Occipital lobe (tissue), 2 donors: Measurements from ENCODE around the gene LMAN2L. TPM values are rescaled to one million over a fixed set of nuclear protein-coding genes. Genes with fewer than 3 reads are reported as not detected.

ENCODE experiments used
- DNase-seq: peaks from one replicate; lab custom pipeline; 2025; lab: John Stamatoyannopoulos, UW
- total RNA-seq: library from RNA; depleted of rRNA; stranded (reverse); fragments of >200 nt; gene quantifications from one replicate; pipeline ENCODE4 v1.2.3, GENCODE V29; 2014

LMAN2L gene
- total RNA-seq, 1 donor from 2014 or later = 21.7 TPM

DNA sequence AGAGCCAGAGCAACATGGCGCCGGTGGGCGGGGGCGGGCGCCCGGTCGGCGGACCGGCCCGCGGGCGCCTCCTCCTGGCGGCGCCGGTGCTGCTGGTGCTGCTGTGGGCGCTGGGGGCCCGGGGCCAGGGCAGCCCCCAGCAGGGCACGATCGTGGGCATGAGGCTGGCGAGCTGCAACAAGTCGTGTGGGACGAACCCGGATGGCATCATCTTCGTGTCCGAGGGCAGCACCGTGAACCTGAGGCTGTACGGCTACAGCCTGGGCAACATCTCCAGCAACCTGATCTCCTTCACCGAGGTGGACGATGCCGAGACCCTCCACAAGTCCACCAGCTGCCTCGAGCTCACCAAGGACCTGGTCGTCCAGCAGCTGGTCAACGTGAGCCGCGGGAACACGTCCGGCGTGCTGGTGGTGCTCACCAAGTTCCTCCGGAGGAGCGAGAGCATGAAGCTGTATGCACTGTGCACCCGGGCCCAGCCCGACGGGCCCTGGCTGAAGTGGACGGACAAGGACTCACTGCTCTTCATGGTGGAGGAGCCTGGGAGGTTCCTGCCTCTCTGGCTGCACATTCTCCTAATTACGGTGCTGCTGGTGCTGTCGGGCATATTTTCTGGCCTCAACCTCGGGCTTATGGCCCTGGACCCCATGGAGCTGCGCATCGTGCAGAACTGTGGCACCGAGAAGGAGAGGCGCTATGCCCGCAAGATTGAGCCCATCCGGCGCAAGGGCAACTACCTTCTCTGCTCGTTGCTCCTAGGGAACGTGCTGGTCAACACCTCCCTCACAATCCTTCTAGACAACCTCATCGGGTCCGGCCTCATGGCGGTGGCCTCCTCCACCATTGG lies 21.3 kb upstream of the LMAN2L start:
- DNase-seq = peak; percentile 10

DNA sequence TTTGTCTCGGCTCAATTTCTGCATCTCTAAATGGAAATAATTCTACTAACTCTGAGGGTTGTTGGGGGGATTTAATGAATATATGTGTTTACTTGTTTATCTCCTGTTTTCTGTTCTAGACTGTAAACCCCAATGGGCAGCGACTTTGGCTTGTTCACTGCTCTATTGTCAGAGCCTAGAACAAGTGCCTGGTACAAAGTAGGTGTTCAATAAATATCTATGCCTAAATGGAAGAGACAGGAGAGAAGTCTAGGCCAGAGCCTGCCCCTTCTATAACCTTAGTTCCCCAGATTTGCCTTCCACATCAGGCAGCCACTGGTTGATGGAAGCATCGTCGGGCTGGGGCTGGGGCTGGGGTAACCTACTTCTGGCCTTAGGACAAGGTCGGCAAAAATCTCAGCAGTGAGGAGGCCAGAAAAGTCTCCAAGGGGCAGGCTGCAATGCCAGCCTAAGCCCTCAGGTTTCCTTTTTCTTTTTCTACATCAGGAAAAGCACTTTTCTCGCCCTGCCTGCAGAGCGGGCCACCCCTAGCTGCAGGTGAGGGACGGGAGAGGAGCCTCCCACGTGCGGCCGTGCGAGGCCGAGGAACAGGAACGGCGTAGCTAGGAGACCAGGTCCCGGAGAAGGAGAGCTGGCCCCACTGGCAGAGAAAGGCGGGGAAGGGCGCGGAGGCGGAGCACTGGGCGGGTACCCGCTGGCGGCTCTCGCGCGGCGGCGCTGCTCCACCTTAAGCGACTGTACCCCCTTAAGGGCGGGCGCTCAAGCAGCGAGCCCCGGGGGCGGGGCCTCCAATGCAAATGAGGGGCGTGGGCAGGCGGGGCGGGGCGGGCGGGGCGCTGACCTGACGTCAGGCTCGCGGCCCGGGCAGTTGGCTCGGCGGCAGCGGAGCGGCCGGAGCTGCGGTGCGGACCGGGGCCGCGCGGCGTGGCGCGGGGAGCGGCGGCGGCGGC lies 20.4 kb upstream of the LMAN2L start, which contains the start of gene CNNM4:
CNNM4 (plus strand) TSS at position 867 of the 950 bp plus-strand sequence. CDS start 98 bp downstream, outside the sequence.
- DNase-seq = peak; percentile 92

DNA sequence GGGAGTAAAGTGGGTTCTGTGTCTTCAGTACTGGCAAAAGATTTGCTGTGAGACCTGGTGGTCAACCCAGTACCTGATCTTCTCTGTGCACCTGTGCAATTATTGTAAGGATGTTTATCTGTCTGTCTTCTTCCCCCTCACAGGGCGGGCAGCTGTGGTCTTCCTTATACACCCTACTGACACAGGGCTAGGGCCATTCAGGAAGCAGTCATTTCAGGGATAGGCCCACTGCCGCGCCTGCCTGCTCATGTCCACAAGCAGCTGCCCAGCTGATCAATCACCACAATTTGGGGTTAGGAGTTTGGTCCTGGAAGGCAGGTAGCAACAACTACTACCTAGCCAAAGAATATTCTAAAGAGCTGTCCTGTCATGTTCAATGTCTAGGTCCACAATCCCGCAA lies 19.7 kb upstream of the LMAN2L start:
- no peak for DNase-seq

DNA sequence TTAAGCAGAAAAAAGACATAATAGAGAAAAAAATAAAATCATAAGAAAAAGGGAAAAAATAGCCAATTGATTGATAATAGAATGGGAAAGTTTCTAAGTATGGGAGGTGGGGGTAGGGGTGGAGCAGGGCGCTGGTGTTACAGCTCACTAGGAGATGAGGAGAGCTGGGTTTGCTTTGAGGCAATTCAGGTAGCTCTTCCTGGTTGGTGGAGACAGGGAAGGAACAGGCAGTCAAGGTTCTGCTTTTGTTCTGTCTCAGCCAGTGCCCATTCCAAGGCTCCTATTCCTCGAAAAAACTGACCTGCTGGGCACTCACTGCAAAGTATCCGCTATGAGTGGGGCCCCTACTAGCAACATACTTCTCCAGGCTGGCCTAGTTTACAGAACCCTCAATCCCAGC lies 19.1 kb upstream of the LMAN2L start:
- DNase-seq = no peak

- no peak for DNase-seq
Observed at GRCh38 chr2:96757477-96757860, 17.6 kb upstream of the LMAN2L start.

- DNase-seq = no peak
Observed at GRCh38 chr2:96756788-96757476, 17.1 kb upstream of the LMAN2L start.

DNA sequence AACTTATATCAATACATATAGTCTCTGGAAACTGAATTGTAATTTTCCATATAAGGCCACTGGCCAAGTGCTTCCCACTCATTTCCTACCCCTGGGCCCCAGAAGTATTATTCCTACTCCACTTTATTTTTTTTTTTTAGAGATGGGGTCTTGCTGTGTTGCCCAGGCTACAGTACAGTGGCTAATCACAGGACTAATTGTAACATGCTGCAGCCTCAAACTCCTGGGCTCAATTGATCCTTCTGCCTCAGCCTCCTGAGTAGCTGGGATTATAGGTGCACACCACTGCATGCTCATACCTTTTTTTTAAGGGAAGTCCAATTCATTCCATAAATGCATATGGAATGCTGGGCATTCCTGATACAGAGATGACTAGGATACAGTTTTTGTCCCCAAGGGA lies 14.5 kb upstream of the LMAN2L start:
- DNase-seq = no peak

- no peak for DNase-seq
Observed at GRCh38 chr2:96753661-96754282, 13.9 kb upstream of the LMAN2L start.

- DNase-seq = no peak
Observed at GRCh38 chr2:96751800-96752199, 11.9 kb upstream of the LMAN2L start.

DNA sequence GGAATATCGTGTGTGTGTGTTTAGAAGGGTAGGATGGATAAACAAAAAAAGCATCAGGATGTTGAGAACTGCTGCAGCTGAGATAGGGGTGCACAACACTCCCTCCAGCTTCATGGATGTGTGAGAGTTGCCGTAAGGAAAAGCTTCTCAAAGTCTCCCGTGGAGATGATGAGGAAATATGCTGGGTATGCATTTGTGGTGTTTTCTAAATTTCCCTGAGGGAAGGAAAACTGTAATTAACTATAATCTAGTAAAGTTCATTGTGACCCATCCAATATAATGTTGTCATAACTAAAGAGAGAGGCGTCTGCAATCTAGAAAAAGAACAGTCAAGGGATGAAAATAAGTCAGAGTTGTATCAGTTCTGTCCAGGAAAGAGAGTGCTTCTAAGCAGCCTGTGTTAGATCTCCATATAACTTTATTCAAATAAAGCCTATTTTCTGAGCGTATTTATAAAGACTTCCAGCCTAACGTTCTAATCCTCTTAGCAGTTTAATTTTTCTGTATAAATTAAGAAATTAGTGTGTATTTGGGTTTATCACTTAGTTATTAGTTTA lies 7.3 kb upstream of the LMAN2L start:
- DNase-seq = no peak

DNA sequence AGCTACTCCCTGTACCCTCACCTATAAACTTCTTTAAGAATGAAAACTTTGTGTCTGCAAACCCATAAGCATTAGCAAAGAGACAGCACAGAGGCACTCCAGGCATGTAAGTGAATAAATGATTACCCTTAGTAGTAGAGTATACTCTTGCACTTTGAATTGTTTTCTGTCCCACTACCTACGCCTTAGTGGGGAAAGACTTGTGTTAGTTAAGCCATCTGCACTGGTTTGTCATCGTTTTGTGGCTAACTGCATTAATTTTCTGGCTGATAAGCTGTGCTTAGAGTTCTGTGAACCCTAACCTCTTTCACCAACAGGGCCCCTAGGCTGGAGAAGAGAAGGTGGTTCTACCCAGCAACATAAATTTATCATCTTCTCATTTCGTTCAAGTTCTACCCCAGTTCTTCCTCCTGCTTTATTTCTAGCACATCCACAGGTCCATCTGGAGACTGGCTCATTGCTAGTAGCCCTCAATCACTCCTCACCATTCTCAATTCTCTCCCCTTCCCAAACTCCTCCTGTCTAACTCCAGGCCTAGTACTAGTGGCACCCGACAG lies 710 bp downstream of the LMAN2L start:
- DNase-seq = no peak

- no peak for DNase-seq
Observed at GRCh38 chr2:96737831-96738230, 2.0 kb downstream of the LMAN2L start.

DNA sequence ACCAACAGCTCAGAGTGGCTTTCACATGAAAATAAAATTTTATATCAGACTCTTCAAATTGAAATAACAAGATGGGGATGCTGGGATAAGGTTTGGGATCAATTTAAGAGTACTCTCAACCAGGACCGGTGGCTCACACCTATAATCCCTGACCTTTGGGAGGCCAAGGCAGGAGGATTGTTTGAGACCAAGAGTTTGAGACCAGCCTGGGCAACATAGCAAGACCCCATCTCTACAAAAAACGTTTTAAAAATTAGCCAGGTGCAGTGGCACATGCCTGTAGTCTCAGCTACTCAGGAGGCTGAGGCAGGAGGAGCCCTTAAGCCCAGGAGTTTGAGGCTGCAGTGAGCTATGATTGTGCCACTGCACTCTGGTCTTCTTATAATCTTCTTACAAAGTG lies 2.6 kb downstream of the LMAN2L start:
- no peak for DNase-seq

DNA sequence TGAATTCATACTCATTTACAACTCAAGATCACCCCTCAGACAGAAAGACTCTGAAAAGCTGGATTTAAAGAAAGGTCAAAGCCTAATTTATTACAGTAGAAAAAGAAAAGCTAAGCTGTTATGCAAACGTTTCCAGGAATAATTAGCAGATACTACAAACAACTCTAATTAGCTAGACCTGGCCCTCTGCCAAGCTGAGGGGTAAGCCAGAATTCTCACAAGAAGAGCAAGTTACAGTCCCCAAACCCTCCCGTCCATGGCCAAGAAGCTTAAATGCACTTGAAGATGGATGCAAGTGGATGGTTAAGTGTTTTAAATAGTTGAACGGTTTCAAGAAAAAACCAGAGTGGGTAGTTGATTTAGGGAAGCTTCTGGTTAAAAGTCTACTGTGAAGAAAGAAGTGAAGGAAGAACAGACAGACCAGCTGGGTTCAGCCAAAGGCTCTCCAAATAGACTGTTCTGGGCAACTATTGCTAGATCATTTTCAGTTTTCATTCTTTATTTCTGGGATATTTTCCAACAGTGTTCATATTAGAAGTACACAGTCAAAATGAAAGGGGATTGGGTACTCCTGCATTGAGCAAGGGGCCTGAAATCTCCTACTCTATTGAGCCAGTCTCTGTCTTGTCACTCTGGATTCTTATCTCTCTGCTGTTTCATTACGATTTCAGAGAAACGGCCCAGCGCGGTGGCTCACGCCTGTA lies 4.8 kb downstream of the LMAN2L start:
- DNase-seq = no peak

DNA sequence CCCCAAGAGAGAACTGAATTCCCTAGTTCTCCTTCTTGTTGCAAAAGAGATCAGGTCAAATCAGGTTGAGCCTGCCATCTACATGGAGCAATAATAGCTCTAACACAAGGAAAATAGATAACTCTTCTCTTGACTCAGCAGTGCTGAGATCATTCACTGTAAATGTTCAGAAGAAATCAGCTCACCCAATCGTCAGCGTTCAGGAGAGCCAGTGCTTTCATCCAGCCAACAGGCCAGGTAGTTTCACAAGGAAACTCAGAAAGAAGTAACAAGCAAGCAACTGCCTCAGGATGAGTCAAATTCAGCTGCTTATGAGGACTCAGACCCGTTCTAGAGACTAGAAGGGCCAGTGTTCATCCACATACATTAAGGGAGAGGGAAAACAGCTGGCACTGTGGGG lies 5.9 kb downstream of the LMAN2L start:
- DNase-seq = no peak

GRCh38 chr2:96730212-96730611 lies 9.7 kb downstream of the LMAN2L start:
- no peak for DNase-seq

DNA sequence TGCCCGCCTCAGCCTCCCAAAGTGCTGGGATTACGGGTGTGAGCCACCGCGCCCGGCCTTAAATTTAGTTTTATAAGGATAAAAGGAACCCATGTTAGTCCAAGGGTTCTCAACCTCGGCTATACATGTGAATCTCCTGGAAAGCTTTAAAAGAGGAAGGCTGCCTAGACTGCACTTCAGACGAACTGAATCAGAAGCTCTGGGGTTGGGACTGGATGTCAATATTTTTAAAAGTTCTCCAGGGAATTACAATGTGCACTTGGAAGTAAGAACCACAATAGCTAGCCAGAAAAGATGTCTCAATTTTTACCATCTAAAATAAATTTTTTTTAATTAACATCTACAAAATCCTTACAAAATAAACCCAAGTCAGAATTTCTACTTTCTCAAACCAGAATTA lies 10.1 kb downstream of the LMAN2L start:
- no peak for DNase-seq

- DNase-seq = no peak
Observed at GRCh38 chr2:96727431-96727830, 12.4 kb downstream of the LMAN2L start.

GRCh38 chr2:96726131-96726530 lies 13.7 kb downstream of the LMAN2L start:
- DNase-seq = no peak

DNA sequence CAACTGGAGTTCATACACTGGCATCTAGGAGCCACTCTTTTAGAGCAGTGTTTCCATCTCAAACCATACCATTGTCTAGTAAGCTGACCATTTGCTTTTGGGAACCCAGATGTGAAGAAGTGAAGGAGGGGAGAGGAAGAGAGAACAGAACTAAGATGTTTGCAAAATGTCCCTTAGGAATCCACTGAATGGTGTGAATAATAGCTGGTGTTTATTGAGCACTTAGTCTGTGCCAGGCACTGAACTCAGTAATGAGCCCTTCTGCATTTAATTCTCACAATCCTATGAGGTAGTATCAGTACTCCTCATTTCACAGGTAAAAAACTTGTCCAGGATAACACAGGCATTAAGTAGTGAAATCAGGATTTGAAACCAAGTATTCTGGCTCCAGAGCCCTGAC lies 23.5 kb downstream of the LMAN2L start:
- no peak for DNase-seq
